Activated effector memory CD4-positive, alpha-beta T cell treated with anti-CD3 and anti-CD28 coated beads, Interleukin-2, amount 50 U/mL, for 16 hours (primary cell): ENCODE data around the gene KIFBP.
"Not testable (repeated sequence)": the region's sequence is repeated elsewhere in the genome, so short reads cannot be mapped to it uniquely, and the experiment has no call there.

Source experiments
- DNase-seq: peaks from one replicate; pipeline ENCODE4 v3.0.0-alpha.2; 2020

KIFBP gene

DNA sequence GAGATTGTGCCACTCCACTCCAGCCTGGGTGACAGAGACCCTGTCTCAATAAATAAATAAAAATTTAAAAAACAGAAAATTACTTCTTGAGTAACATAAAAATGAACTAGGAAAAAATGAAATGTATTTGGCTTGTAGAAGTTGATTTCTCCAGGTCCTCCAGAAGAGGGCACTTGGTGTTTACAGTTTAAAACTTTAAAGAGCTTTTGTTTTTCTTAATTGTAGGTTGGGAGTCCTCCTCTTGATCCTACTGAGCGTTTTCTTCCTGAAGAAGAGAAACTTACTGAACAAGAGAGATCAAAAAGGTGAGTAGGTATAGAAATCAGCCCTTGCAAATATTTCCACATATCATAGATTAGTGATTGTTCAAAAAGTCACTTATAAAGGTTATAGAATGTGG is 16.2 kb downstream of the KIFBP start:
- no peak for DNase-seq

DNA sequence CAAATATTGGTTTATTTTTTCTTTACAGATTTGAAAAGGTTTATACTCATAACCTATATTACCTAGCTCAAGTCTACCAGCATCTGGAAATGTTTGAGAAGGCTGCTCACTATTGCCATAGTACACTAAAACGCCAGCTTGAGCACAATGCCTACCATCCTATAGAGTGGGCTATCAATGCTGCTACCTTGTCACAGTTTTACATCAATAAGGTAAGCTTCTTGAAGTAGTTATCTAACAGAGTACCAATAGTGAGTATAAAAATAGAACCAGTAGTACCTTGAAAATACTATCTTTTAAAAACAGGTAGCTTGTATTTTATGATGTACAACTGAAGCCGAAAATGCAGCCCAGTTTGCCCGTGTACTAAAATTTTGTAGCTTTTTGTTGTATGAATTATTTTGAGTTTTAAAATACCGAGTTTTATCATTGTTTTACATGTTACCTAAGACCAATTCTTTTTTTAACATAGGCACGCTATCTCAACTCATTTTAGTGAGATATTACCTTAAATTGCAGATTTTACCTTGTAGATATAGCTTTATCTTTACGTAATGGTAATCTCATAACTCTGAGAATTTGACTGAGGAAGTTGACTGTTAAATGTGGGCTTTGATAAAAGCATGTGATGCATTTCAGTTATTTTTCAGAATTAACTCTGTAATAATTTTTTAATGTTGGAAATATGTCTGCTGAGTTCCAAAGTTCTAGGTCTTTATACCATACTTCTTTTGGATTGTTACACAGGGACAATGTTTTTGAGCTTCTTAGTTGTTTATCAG is 17.3 kb downstream of the KIFBP start:
- DNase-seq = no peak

GRCh38 chr10:69007260-69007659 is 18.7 kb downstream of the KIFBP start:
- no peak for DNase-seq

DNA sequence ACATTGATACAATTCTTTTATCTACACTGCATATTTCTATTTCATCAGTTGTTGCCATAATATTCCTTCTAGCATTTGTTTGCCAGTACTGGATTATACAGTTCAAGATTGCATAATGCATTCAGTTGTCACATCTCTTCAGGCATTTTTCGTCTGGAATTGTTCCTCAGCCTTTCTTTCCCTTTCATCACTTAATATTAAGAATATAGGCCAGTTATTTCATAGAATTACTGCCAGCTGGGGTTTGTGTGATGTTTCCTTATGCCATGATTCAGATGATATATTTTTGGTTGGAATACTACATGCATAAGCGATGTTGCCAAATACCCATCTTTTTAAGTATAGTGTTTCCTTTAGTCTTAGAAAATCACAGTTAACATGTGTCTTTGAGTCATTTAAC is 20.8 kb downstream of the KIFBP start:
- no peak for DNase-seq

- no peak for DNase-seq
These were observed 21.6 kb downstream of the KIFBP start for GRCh38 chr10:69010151-69010640.

GRCh38 chr10:69012778-69013177 is 24.2 kb downstream of the KIFBP start:
- DNase-seq = not testable (repeated sequence)

- DNase-seq = no peak
These were observed 25.6 kb downstream of the KIFBP start for GRCh38 chr10:69014171-69014570.

DNA sequence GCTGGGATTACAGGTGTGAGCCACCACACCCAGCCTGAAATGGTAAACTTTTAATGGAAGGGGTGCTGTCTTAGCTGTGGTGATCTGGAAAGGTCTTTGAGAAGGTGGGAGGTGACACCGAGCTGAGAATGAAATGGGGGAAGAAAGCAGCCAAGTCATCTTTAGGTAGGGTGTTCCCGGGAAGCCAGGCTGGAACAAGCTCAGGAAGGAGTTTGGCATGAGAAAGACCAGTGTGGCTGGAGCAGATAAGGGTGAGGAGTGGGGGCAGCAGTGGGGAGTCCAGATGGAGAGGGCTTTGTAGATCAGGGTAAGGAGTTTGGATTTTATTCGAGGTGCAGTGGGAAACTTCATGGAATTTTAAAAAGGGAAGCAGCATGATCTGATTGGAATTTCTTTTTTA is 30.0 kb downstream of the KIFBP start:
- no peak for DNase-seq

GRCh38 chr10:69022611-69023010 is 34.0 kb downstream of the KIFBP start:
- no peak for DNase-seq

DNA sequence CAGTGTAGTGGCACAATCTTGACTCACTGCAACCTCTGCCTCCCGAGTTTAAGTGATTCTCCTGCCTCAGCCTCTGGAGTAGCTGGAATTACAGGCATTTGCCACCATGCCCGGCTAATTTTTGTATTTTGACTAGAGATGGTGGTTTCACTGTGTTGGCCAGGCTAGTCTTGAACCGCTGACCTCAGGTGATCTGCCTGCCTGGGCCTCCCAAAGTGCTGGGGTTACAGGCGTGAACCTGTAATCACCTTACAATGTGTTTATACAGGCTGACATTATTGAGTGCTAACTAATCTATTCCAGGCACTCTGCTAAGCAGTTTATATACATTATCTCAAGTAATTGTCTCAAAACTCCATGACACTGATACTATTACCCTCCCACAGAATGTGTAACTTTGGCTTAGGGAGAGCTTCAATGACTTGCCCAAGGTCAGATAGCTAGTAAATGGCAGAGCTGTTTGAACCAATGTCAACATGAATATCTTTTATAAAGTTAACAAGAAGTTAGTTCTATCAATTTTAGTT is 36.8 kb downstream of the KIFBP start:
- no peak for DNase-seq

DNA sequence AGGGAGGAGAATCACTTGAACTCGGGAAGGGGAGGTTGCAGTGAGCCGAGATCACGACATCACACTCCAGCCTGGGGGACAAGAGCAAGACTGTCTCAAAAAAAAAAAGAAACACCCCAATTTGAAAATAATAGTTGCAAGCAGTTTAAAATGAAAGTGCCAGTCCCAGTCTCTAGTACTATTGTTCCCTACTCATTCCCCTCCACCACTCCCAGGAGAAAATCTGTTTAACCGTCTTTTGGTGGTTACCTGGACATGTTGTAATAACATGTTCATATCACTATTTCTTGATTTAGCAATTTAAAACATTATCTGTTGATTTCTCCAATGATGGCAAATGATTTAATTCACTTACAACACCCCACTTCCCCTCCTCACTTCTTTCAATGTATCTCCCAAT is 44.7 kb downstream of the KIFBP start:
- DNase-seq = no peak

- DNase-seq = no peak
These were observed 48.9 kb downstream of the KIFBP start for GRCh38 chr10:69037489-69037888.

- DNase-seq = not testable (repeated sequence)
These were observed 52.3 kb downstream of the KIFBP start for GRCh38 chr10:69040904-69041303.

DNA sequence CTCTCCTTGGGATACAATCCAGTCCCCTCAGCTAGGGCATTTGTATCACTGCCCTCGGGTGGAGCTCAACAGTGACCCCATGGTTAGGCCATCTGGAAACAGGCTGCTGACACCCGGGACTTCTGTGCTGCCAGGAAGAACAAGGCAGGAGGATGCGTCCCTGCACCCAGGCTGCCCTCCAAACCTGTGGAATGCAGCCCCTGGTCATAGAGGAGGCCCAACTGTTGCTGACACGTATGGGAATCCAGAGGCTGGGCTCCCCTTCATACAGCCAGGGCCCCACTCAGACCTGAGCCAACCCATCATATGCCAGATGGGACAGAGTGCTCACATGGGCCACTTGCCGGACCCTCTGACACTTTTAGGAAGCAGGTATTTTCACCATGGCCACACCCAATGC is 53.8 kb downstream of the KIFBP start:
- no peak for DNase-seq

- DNase-seq = no peak
These were observed 54.2 kb downstream of the KIFBP start for GRCh38 chr10:69042838-69043237.

DNA sequence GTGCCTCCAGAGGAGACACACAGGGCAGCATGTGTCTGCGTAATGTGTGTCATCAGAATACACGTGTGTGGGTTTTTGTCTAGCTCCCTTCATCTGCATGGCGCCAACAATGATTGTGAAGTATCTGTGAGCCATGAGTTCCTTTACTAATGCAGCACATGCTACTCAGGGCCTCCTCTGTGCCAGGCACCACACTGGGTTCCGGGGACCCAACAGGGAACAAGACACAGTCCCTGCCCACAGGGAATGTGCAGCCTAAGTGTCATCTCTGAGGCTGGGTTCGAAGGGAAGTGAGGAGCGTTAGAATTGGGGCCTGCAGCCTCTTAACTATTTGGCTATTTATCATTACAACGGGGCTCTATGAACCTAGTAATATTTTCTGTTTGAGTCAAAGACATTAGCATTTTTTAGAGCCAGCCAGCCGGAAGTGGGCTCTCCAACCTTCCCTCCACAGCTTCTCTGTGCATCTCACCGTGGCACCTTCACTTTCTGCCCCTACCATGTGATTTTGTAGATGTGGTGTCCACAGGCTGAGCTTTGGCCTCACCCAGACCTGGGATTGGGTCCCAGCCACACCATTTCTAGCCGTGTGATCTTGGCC is 55.4 kb downstream of the KIFBP start:
- DNase-seq = peak; percentile 79

GRCh38 chr10:69044546-69044945 is 55.9 kb downstream of the KIFBP start:
- DNase-seq = no peak

DNA sequence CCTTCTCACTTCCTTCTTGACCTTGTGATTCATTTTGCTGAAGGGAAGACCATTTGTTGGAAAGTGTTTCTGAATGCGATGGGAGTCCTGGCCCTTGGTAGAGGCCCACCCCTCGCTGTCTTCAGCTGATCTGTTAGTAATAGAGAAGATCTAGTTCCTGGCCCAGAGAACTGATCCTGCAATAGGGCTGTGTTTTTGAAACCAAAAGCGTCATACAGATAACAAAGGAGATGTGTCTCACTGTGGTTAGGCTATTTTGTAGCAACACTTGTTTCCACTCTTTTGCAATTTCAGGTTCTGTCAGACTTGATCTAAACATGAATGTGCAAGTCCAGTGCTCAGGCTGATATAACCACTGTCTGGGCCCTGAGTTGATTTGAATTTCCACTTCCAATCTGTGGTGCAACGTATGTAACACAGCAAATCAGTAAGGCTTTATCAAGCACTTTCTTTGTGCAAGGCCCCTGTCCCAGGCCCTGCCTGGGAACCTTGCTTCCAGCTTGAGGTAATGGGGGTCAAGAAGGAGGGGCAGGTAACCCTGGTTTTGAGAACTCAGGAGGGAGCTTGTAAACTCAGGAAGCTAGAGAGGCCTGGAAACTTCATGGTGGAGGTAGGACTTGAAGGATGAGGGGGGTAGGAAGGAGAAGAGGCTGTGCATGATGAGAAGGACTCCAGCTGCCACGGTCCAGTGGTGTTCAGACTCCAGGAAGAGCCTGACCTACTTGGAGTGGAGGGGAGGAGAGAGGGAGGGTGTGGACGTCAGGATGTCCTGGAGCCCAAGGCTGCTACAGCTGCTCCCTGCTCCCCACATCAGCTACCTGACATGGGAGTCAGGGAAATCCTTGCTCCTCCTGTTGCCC is 57.1 kb downstream of the KIFBP start:
- DNase-seq = peak; percentile 69

DNA sequence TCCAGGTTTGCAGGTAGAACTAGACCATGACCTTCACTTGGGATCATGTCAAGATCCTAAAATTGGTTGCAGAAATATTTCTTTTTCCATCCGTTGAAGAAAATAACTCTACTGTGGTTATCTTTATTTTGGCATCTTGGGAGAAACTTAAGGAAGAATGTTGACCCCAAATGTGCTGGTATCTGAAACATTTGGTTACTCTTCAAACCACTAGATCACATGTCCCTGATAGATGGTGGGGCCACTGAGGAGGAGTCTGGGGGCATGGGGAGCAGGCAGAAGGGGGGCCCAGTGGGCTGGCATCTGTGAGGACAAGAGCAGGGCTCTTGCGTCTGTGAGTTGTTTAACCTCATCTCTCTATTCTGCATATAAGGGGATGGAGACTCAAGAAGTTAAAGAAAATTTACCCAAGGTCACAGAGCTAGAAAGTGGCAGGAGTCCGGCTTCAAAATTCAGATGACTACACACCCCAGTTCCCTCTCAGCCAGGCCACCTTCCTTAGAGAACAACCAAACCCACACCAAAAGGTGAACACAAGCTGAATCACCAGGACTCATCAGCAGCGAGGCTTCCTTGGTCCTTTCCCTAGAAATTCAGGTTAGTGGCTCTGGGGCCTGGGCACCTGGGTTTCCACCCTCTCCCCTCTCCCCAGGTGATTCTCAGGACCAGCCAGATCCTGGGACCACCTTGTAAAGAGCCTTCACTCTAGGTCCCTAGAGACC is 58.7 kb downstream of the KIFBP start:
- no peak for DNase-seq

- no peak for DNase-seq
These were observed 59.5 kb downstream of the KIFBP start for GRCh38 chr10:69048103-69048502.

GRCh38 chr10:69049566-69049961 is 61.0 kb downstream of the KIFBP start:
- DNase-seq = no peak

DNA sequence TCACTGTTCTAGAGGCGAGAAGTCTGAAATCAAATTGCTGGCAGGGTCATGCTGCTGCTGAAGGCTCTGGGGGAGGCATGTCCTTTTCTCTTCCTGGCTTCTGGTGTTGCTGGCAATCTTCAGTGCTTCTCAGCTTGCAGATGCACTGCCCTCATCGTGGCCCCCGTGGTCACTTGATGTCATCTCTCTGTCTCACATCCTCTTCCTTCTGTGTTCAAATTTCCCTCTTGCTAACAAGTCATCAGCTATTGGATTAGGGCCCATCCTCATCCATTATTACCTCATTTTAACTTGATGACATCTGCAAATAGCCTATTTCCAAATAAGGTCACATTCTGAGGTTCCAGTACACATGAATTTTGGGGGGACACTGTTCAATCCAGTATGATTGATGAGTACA is 62.7 kb downstream of the KIFBP start:
- DNase-seq = no peak
